Measurements from ENCODE around the gene GRM7. TPM values are rescaled to one million over a fixed set of nuclear protein-coding genes. Genes with fewer than 3 reads are reported as not detected.

GRM7 gene
- total RNA-seq, 2 experiments from 2014 or later: not detected

DNA sequence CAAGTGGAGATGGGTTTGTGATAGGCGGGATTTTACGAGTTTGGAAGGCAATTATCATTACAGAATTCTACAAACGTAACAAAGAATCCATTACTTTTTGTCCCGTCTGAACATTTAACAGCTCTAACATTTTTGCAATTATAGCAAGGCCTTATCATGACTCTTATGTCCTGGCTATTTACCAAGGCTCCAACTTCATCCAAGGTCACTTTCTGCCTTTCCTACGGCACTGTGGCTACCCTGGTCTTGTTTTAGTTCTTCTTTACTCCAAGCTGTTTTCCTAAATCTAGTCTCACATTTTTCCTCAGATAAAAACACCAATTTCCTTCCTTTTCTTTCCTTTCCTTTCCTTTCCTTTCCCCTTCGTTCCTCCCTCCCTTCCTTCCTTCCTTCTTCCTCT, 33.5 kb upstream of the GRM7 start:
- Histone ChIP-seq H3K4me2 (ENCODE audit: low read length) (no peak overlapping the region), H3K4me1 (ENCODE audit: insufficient read depth, low read length, poor library complexity, severe bottlenecking) (no peaks in the 10 kb centered on the region), H2AFZ (ENCODE audit: low read length) (no peak overlapping the region), H3K79me2 (ENCODE audit: insufficient read depth, low read depth, low read length) (no peaks in the 10 kb centered on the region), H3K9me2 (ENCODE audit: insufficient read depth, low read length) (no peaks in the 10 kb centered on the region), H4K20me1 (ENCODE audit: insufficient read depth, low read length) (no peaks in the 10 kb centered on the region), H3K4me3 (ENCODE audit: low read depth, low read length, poor library complexity, severe bottlenecking) (no peak overlapping the region), H3K27ac (ENCODE audit: low read depth, low read length, poor library complexity, severe bottlenecking) (no peak overlapping the region), H3K36me3 (ENCODE audit: insufficient read depth, low read length) (no peaks in the 10 kb centered on the region), H3K9me3 (ENCODE audit: low read length) (no peaks in the 10 kb centered on the region)
- no peak for TF ChIP-seq EZH2phosphoT487 (IDR thresholded peaks at IDR 0.05; ENCODE audit: borderline replicate concordance, low read depth, low read length)
- TF ChIP-seq, protein P1, sequence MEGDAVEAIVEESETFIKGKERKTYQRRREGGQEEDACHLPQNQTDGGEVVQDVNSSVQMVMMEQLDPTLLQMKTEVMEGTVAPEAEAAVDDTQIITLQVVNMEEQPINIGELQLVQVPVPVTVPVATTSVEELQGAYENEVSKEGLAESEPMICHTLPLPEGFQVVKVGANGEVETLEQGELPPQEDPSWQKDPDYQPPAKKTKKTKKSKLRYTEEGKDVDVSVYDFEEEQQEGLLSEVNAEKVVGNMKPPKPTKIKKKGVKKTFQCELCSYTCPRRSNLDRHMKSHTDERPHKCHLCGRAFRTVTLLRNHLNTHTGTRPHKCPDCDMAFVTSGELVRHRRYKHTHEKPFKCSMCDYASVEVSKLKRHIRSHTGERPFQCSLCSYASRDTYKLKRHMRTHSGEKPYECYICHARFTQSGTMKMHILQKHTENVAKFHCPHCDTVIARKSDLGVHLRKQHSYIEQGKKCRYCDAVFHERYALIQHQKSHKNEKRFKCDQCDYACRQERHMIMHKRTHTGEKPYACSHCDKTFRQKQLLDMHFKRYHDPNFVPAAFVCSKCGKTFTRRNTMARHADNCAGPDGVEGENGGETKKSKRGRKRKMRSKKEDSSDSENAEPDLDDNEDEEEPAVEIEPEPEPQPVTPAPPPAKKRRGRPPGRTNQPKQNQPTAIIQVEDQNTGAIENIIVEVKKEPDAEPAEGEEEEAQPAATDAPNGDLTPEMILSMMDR (conservative IDR thresholded peaks at IDR 0.05; ENCODE audit: low read length): no peak
- no TSS peak for BruUV-seq (replicated peaks)
- ChIA-PET POLR2A (no interaction called here), CTCF (ENCODE audit: unreplicated experiment) (no interaction called here)
- intact Hi-C loops (cut with micrococcal nuclease; ENCODE audit: unreplicated experiment): no loop called here
- no peak for DNase-seq (ENCODE audit: low spot score)

GRCh38 chr3:6844723-6845122, 16.2 kb upstream of the GRM7 start:
- intact Hi-C loops (cut with micrococcal nuclease; ENCODE audit: unreplicated experiment): no loop called here
- TF ChIP-seq, protein P1 (conservative IDR thresholded peaks at IDR 0.05; ENCODE audit: low read length): no peak
- no peak for TF ChIP-seq EZH2phosphoT487 (IDR thresholded peaks at IDR 0.05; ENCODE audit: borderline replicate concordance, low read depth, low read length)
- Histone ChIP-seq H3K9me2 (ENCODE audit: insufficient read depth, low read length) (no peaks in the 10 kb centered on the region), H3K79me2 (ENCODE audit: insufficient read depth, low read depth, low read length) (no peaks in the 10 kb centered on the region), H3K36me3 (ENCODE audit: insufficient read depth, low read length) (no peaks in the 10 kb centered on the region), H3K27ac (ENCODE audit: low read depth, low read length, poor library complexity, severe bottlenecking) (no peak overlapping the region), H3K4me2 (ENCODE audit: low read length) (no peak overlapping the region), H2AFZ (ENCODE audit: low read length) (no peak overlapping the region), H4K20me1 (ENCODE audit: insufficient read depth, low read length) (no peaks in the 10 kb centered on the region), H3K9me3 (ENCODE audit: low read length) (no peaks in the 10 kb centered on the region), H3K4me1 (ENCODE audit: insufficient read depth, low read length, poor library complexity, severe bottlenecking) (no peaks in the 10 kb centered on the region), H3K4me3 (ENCODE audit: low read depth, low read length, poor library complexity, severe bottlenecking) (no peak overlapping the region)
- ChIA-PET CTCF (ENCODE audit: unreplicated experiment) (no interaction called here), POLR2A (no interaction called here)
- DNase-seq (ENCODE audit: low spot score): no peak
- no TSS peak for BruUV-seq (replicated peaks)

DNA sequence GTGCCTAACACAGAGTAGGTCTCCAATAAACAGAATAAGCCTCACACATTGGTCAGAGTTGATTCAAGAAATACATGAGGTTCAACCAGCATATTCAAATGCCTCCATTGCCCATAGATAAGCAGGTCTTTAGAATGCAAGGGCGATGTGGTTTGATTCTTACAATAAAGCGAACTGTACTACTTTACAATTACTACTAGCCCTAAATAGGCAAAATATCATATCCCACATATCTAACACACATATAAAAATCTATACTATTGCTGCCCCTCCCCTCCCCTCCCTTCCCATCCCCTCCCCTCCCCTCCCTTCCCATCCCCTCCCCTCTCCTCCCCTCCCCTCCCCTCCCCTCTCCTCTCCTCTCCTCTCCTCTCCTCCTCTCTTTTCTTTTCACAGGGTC, 6.7 kb upstream of the GRM7 start:
- Histone ChIP-seq H2AFZ (ENCODE audit: low read length) (no peak overlapping the region), H3K79me2 (ENCODE audit: insufficient read depth, low read depth, low read length) (no peaks in the 10 kb centered on the region), H3K27ac (ENCODE audit: low read depth, low read length, poor library complexity, severe bottlenecking) (no peak overlapping the region), H3K9me2 (ENCODE audit: insufficient read depth, low read length) (no peaks in the 10 kb centered on the region), H3K4me1 (ENCODE audit: insufficient read depth, low read length, poor library complexity, severe bottlenecking) (no peaks in the 10 kb centered on the region), H4K20me1 (ENCODE audit: insufficient read depth, low read length) (no peaks in the 10 kb centered on the region), H3K4me2 (ENCODE audit: low read length) (no peak overlapping the region), H3K4me3 (ENCODE audit: low read depth, low read length, poor library complexity, severe bottlenecking) (no peak overlapping the region), H3K36me3 (ENCODE audit: insufficient read depth, low read length) (no peaks in the 10 kb centered on the region), H3K9me3 (ENCODE audit: low read length) (no peaks in the 10 kb centered on the region)
- intact Hi-C loops (cut with micrococcal nuclease; ENCODE audit: unreplicated experiment): no loop called here
- no peak for DNase-seq (ENCODE audit: low spot score)
- TF ChIP-seq, protein P1 (conservative IDR thresholded peaks at IDR 0.05; ENCODE audit: low read length): no peak
- no peak for TF ChIP-seq EZH2phosphoT487 (IDR thresholded peaks at IDR 0.05; ENCODE audit: borderline replicate concordance, low read depth, low read length)
- ChIA-PET POLR2A (interaction anchor here (1.2 kb wide), 1 partner anchor 11 kb away, joined by 4 read pairs; no protein-coding TSS in a partner anchor), CTCF (ENCODE audit: unreplicated experiment) (interaction anchor here (0.7 kb wide), 1 partner anchor 16 kb away, joined by 3 read pairs; no protein-coding TSS in a partner anchor)
- BruUV-seq (replicated peaks): no TSS peak
